ENCODE data around the gene RAB11A.
"Not testable (repeated sequence)": the region's sequence is repeated elsewhere in the genome, so short reads cannot be mapped to it uniquely, and the experiment has no call there.

The RAB11A gene

DNA sequence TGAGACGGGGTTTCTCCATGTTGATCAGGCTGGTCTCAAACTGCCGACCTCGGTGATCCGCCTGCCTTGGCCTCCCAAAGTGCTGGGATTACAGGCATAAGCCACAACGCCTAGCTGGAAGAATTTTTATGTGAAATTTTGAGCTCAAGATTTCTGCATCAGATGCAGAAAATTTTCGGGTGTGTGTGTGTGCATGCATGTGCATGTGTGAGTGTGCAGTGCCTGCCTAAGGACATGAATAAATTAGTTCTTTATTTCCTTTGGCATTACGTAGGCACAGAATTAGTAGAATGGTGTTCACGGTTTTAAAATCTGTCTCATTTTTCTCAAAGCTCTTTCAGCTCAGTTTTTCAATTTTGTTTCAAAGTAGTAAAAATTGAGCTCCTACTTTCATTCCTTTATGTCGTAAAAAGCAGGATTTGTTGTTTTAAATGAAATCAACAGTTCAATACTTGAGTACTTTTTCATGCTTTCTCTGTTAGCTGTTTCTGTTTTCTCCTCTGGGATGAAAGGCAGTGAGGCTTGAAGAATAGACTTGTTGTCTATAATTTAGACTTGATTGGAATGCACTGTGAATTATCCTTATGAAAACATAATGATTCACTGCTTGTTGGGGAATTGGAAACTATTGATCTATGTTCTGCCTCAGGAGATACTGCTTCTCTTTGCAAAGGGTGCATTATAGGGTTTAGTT is 23.3 kb upstream of the RAB11A start:
- no peak for FAIRE-seq

DNA sequence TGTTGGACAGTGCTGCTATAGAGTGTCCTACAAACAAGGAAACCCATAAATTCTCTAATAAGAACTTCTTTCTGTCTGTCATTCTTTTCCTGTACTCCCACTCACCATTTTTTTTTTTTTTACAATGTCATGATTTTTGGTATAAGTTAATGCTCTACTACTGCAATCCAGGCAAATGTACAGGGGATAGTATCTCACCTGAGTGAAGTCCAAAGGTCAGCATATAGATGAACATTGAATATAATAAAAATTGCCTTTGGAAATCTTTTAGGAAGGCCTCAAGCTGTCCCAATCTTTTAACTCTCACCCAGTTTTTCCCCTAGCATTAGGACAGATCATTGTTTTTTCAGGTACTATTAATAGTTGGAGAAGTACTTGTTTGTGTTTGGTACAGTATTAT is 21.3 kb upstream of the RAB11A start:
- FAIRE-seq, result no peak

DNA sequence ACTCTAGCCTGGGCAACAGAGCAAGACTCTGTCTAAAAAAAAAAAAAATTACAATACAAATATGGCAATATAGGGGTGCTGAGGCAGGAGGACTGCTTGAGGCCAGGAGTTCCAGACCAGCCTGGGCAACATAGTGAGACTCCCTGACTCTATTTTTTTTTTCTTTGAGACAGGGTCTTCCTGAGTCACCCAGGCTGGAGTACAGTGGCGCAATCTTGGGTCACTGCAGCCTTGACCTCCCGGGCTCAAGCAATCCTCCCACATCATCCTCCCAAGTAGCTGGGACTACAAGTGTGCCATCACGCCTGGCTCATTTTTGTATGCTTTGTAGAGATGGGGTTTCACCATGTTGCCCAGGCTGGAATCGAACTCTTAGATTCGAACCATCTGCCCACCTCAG is 17.3 kb upstream of the RAB11A start:
- no peak for FAIRE-seq

DNA sequence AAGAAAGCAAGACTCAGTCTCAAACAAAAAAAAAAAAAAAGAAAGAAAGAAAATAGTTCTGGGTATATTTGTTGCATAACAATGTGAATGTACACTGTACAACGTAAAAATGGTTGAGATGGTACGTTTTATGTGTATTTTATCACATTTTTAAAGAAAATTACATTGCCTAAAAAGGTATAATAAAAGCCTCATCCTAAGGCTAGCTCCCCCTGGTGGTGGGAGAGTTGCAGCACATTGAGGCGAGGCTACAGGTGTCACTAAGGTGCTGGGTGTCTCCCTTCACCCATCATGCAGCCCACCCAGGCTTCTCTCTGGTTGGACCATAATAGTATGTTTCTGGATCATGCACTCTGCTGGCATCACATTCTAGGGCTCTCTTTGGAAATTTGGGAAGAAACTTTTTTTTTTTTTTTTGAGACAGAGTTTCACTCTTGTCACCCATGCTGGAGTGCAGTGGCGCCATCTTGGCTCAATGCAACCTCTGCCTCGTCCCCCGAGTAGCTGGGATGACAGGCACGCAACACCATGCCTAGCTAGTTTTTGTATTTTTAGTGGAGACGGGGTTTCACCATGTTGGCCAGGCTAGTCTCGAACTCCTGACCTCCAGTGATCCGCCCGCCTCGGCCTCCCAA is 12.4 kb upstream of the RAB11A start:
- FAIRE-seq, result no peak

DNA sequence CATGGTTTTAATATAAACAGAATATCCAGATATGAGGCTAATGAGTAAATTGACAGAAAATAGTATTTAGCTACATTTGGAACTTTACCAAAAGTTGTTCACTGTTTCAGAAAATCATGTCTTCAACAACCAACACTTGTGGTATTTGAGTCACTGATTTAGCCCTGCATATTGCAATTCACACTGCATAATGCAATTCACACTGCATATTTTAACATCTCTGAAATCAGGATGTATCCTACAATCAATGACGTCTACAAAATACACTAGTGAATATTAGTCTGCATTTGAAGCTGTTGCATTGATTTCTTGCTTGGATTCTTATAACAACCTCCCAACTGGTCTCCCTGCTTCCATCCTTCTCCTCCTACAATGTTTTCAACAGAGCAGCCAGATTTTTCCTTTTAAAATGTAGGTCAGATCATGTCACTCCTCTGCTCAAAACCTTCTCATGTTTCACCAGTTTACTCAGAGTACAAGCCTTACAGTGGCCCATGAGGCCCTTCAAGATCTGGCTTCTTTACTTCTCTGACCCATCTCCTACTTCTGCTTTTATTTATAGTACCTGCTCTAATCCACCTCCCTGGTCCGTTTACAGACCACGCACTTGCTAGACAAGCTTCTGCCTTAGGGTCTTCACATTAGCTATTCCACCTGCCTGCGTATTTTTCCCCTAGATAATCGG is 11.4 kb upstream of the RAB11A start:
- FAIRE-seq, result no peak

DNA sequence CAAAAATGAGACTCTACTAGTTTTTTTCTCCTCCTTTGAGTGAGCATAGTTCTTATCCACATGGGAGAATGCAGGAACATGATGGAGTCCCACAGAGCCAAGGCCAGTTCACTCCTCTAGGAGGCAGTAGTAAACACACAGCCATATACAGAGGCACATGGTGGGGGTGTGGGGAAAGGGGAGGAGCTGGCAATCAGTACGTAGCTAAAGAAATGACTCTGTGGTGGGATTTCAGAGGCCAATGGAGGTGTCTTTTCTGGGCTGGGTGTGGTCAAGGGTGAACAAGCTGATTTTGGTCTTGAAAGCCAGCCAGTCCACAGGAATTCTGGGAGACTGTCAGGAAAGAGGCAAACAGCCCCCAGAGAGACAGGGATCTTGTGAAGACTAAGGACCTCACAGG is 6.6 kb upstream of the RAB11A start:
- FAIRE-seq, result peak; percentile 93

DNA sequence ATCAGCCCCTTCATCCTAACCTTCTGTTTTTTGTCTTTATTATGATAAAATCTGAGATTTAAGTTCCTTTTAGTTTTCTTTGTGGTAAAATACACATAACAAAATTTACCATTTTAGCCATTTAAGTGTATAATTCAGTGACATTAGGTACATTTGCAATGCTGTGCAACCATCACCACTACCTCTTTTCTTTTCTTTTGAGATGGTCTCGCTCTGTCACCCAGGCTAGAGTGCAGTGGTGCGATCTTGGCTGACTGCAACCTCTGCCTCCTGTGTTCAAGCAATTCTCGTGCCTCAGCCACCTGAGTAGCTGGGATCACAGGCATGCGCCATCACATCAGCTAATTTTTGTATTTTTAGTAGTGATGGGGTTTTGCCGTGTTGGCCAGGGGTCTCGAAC is 6.2 kb upstream of the RAB11A start:
- FAIRE-seq, result no peak

DNA sequence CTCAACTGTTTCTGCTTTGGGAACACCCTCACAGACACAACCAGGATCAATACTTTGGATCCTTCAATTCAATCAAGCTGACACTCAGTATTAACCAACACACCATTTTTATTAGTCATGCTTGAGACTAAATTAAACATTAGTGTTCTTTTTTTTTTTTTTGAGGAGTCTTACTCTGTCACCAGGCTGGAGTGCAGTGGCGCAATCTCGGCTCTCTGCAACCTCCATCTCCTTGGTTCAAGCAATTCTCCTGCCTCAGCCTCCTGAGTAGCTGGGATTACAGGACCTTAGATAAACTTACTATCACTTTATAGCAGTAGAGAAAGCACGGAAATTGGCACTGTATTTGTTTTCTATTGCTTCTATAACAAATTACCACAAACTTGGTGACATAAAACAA is 2.0 kb upstream of the RAB11A start:
- FAIRE-seq, result no peak

DNA sequence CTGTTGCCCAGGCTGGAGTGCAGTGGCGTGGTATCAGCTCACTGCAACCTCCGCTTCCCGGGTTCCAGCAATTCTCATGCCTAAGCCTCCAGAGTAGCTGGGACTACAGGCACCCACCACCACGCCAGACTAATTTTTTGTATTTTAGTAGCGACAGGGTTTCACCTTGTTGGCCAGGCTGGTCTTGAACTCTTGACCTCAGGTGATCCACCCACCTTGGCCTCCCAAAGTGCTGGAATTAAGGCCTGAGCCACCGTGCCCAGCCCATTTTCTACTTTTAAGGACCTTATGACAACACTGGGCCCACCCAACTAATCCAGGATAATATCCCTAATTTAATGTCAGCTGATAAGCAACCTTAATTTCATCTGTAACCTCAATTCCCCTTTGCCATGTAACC is 1.4 kb upstream of the RAB11A start:
- FAIRE-seq, result not testable (repeated sequence)

DNA sequence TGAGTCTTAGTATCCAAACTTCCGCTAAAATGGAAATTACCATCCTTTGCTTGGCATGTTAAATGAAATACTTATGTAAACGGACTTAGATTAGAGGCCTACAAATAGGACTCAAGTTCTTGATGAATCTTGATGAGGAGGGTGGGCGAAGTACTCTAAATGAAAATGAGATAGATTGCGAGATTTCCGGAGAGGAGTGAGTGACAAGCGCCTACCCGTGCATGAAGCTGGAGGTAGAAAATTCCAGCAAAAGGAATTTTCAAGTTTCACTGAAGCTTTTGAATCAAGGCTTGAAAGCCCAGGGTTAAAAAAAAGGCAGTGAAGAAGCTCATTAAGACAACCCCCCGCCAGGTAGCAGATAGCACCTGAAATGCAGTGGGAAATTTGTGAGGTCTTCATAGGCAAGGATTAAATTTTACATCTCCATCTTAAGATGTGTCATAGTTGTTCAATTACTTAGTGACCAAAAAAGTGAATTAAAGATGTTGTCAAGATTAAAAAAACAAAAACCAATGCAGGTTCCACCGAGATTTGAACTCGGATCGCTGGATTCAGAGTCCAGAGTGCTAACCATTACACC is 655 bp upstream of the RAB11A start:
- no peak for FAIRE-seq

DNA sequence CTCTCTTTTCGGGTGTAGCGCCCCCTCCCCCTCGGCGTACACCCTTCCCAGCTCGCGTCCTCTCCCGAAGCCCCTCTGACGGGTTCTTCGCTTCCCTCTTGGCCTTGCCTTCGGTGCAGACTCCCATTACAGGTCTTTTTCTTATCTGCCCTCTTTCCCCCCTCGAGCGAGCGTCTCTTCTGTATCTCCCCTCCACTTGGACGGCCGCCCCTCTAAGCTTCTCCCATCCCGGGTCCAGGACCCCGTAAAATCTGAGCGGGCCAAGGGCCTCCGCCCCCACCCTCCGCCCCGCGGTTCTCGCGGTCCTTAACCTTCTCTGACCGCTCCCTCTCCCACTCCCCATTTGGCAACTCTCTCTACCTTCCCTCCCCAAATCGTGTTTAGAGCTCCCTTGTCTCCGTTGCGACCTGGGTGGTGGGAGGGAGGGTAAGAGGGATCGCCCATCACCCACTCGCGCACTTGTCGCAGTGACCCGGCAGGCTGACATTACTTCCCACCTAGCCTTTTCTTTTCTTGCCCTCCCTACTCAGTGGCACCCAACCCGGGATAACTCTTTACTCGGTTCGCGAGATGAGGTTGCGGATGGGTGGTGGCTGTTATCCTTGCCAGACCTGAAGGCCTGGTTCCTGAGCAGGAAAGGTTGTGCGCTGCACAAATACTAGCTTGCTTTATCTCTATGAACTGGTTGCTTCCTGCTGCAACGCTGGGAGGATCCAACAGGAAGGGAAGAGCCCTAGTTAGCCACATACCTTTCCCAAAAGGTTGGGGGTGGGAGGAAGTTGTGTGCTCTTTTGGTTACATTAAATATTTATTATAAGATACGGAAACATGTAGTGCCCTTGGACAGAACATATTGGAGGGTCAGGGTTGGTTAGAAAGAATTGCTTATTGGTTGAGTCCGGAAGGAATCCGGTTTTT is 922 bp downstream of the RAB11A start:
- FAIRE-seq, result no peak

DNA sequence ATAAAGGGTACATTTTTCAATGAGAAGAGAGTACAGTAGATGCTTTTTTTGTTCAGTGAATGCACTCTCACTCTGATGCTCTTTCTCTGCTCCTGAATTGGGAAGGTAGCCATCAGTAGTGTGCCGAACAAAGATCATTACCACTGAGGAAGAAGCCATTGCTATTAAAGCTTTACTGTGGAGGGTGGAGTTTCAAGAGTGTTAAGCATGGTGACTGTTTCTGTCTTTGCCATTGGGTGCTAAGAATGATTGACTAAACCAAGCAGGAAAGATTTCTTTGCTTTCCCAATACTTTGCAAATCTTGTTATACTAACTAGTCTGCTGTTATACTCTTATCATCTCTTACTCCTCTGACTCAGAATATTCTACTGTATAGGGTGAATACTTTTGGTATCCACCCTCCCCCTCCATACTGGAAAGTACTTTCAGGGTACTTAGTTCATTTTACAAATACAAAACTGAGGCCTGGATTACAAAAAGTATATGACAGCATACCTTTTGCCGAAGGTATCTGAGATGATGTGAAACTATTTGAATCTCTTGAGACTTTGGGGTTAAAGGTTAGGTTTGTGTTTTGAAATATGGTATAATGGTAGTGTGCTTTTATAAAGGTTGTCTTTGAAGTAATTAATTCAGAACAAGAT is 1.7 kb downstream of the RAB11A start:
- peak; percentile 47 for FAIRE-seq

DNA sequence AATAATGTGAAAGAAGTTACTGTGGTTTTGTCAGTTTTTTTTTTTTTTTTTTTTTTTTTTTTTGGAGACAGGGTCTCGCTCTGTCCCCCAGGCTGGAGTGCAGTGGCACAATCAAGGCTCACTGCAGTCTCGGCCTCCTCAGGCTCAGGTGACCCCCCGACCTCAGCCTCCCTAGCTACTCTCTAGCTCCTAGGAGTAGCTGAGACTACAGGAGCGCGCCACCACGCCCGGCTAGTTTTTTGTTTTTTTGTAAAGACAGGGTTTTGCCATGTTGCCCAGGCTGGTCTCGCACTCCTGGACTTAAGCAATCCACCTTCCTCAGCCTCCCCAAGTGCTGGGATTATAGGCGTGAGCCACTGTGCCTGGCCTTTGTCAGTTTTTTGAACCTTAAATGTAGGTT is 2.6 kb downstream of the RAB11A start:
- FAIRE-seq, result not testable (repeated sequence)

DNA sequence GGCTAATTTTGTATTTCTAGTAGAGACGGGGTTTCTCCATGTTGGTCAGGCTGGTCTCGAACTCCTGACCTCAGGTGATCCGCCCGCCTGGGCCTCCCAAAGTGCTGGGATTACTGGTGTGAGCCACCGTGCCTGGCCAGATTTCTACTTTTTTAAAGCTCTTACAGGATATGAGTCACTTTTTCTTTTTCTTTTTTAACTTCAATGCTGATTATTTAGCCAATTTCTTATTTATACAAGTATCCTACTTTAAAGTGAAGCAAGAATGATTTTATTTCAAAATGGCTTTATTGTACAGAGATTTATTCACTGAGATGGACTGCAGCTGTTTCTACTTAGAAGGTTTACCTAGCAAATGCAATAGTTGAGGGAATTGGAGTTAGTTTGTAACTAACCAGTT is 3.3 kb downstream of the RAB11A start:
- not testable (repeated sequence) for FAIRE-seq

DNA sequence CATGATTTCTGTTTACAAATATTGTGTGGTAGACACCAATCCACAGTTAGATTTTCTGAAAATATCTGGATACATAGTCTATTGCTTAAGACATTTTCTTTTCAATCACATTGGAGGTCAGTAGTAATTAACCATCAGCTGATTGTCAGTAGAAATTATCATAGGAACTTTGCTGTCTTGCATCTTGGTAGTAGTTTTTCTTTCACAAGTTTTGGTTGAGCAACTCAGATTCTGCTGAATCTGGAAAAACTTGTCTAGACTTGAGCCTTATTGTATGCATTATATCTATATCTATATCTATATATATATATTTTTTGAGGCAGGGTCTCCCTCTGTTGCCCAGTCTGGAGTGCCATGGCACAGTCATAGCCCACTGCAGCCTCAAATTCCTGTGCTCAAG is 4.0 kb downstream of the RAB11A start:
- FAIRE-seq, result no peak

DNA sequence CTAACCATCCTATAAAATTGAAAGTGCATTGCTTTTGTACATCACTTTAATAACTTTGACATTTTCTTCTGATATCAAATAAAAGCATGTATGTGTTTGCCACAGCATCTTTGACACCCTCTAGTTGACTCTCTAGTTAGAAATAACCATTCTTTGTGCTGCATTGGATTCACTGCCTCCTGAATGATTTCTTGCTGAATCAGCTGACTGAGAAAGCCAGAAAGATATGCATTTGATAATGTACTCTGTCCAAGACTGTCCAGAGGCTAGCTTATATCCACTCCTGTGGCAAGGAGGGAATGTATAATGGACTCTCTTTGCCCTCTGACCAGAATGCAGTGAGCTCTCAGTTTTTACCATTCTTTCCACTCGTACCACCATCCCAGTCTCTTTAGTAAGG is 6.2 kb downstream of the RAB11A start:
- FAIRE-seq, result no peak

DNA sequence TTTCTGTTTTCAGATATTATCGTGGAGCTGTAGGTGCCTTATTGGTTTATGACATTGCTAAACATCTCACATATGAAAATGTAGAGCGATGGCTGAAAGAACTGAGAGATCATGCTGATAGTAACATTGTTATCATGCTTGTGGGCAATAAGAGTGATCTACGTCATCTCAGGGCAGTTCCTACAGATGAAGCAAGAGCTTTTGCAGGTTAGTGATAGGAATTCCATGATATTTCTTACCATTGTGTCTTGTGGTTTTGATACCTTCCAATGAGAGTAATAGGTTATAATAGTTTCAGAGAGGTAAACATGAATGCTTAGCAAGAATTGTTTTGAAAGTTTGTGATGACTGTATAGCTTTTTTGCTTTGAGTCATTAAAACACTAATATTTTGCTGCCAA is 8.5 kb downstream of the RAB11A start:
- FAIRE-seq, result no peak

DNA sequence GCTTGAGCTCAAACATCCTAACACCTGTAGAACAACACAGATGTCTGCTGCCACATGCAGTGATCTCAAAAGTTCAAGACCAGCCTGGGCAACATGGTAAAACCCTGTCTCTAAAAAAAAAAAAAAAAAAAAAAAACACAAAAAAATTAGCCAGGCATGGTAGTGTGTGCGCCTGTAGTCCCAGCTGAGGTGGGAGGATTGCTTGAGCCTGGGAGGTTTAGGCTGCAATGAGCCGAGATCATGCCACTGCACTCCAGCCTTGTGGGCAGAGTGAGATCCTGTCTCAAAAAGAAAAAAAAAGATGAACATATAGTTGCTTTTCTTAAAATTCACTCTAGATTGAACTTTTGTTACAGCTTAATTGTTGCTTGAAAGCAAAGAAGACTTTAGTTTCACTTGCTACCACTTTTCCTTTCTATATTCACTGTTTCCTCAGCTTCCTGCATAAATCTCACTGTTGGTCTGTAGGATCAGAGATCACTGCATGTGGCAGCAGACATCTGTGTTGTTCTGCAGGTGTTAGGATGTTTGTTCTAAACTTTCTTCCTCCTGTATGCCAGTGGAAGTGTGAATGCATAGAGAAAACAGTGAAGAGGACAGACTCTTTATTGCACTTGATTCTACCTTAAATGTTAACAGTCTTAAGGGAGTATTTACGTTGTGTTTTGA is 12.6 kb downstream of the RAB11A start:
- FAIRE-seq, result no peak

DNA sequence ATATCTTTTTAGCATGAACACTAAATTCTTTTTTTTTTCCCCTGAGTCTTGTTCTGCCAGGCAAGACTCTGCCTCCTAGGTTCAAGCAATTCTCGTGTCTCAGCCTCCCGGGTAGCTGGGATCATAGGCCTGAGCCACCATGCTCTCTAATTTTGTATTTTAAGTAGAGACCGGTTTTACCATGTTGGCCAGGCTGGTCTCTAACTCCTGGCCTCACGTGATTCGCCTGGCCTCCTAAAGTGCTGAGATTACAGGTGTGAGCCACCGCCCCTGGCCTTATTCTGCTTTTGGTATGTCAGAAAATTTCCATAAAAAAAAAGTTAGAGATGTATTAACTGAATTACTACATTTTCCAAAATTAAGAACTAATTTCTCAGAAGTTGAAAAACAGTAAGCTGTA is 14.3 kb downstream of the RAB11A start:
- FAIRE-seq, result no peak

DNA sequence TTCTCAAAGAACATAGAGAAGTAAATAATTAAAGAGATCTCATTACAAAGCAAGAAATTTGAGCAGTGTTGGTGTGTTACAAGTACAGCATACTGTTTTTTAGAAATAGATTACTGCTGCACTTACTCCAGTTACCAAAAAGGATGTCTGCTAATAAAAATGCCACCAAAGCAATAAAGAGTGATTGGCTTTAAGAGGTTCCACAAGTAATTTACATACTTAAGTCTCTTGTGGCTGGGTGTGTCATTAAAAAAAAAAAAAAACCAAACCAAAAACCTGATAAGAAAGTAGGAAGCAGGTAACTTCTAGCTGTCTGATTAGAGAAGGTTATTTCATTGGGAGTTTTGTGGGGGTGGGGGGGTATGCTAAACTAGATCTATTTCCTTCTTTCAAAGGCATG is 15.2 kb downstream of the RAB11A start:
- no peak for FAIRE-seq

DNA sequence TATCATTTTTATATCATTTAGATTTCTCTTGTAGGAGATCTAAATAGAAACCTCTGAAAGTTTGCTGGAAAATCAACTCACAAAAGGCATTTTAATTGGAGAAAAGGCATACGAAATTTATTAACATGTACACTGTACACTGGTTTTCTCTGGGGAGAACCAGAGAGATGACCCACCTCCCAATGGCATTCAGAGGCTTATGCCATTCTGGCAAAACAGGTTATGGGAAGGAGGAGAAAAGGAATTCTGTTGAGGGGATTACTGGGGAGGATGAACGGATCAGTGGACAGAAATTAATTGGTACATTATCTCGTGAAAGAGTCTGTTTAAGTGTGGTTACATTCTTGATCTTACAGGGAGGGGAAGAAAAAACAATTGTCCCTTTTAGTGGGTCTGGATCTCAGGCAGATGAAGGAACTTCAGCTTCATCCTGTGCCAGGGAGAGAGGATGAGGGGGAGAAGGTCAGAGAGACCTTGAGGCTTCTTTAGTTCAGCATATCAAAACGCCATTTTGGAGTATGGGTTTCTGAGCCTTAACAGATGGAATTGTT is 16.5 kb downstream of the RAB11A start:
- FAIRE-seq, result no peak

DNA sequence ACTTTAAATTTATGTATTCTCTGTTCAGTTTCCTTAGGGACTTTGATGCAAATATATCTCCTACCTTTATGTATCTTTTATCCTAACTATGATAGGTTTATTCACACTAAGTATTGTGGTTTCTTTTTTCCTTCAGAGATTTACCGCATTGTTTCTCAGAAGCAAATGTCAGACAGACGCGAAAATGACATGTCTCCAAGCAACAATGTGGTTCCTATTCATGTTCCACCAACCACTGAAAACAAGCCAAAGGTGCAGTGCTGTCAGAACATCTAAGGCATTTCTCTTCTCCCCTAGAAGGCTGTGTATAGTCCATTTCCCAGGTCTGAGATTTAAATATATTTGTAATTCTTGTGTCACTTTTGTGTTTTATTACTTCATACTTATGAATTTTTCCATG is 18.3 kb downstream of the RAB11A start:
- no peak for FAIRE-seq

All from G401.6 (cell line).